PC-9 (cell line): Measurements from ENCODE around the gene RAP1B. TPM values are rescaled to one million over a fixed set of nuclear protein-coding genes. Genes with fewer than 3 reads are reported as not detected.

ENCODE experiments used
- BruUV-seq: library from RNA; stranded (reverse); fragments of 400-500 nt; replicated peaks from 2 replicates; lab custom pipeline; 2021; lab: Mats Ljungman, UMichigan
- CTCF ChIA-PET: fragments of 300-600 bp; sonication (Branson Sonifier 250); formaldehyde crosslinking; loops from one replicate; lab custom pipeline; 2022; ENCODE audit warnings: antibody characterized with exemption; lab: Charles Lee
- POLR2A ChIA-PET: fragments of 300-600 bp; sonication (Branson Sonifier 250); formaldehyde crosslinking; loops from one replicate; lab custom pipeline; 2022; ENCODE audit warnings: antibody characterized with exemption; ENCODE audit not compliant: unreplicated experiment; lab: Charles Lee
- DNase-seq, 2 experiments: peaks; one replicate each; pipeline versions ENCODE4 v3.0.0 to v3.0.0-alpha.2; 2015 to 2022; ENCODE audit warnings: mixed read lengths in 1 of 2
- H2AFZ ChIP-seq: fragments of 200-600 bp; sonication (generic); 2 replicates; pipeline ENCODE4 v1.8.1; 2017; ENCODE audit warnings: antibody characterized with exemption
- H3F3A ChIP-seq: fragments of 200-600 bp; sonication (generic); 2 replicates; pipeline ENCODE4 v1.8.1; 2017; ENCODE audit warnings: antibody characterized with exemption, mild to moderate bottlenecking, low read depth; ENCODE audit not compliant: insufficient read depth
- H3K27ac ChIP-seq: fragments of 200-600 bp; sonication (generic); 2 replicates; pipeline ENCODE4 v1.6.1; 2016; ENCODE audit warnings: mixed run types
- H3K27me3 ChIP-seq: fragments of 200-600 bp; sonication (generic); 2 replicates; pipeline ENCODE4 v1.6.1; 2016; ENCODE audit warnings: low read depth, mixed run types; ENCODE audit not compliant: insufficient read depth
- H3K36me3 ChIP-seq: fragments of 200-600 bp; sonication (generic); 2 replicates; pipeline ENCODE4 v1.6.1; 2016; ENCODE audit warnings: low read depth, mixed run types
- H3K4me1 ChIP-seq: fragments of 200-600 bp; sonication (generic); replicated peaks from 2 replicates; pipeline ENCODE4 v1.6.1; 2016; ENCODE audit warnings: mixed run types; ENCODE audit not compliant: insufficient read depth
- H3K4me2 ChIP-seq: fragments of 200-600 bp; sonication (generic); 2 replicates; pipeline ENCODE4 v1.6.1; 2017; ENCODE audit warnings: mixed run types
- H3K4me3 ChIP-seq: fragments of 200-600 bp; sonication (generic); 2 replicates; pipeline ENCODE4 v1.6.1; 2016; ENCODE audit warnings: mixed run types
- H3K79me2 ChIP-seq: fragments of 200-600 bp; sonication (generic); 2 replicates; pipeline ENCODE4 v1.6.1; 2017; ENCODE audit warnings: low read depth, mixed run types
- H3K9me2 ChIP-seq: fragments of 200-600 bp; sonication (generic); 2 replicates; pipeline ENCODE4 v1.8.1; 2017; ENCODE audit warnings: mild to moderate bottlenecking; ENCODE audit not compliant: insufficient read depth
- H3K9me3 ChIP-seq: fragments of 200-600 bp; sonication (generic); 2 replicates; pipeline ENCODE4 v1.8.1; 2016; ENCODE audit warnings: low read depth; ENCODE audit not compliant: insufficient read depth
- H4K20me1 ChIP-seq: fragments of 200-600 bp; sonication (generic); 2 replicates; pipeline ENCODE4 v1.8.1; 2017; ENCODE audit not compliant: insufficient read depth
- EZH2 ChIP-seq: fragments of 200-600 bp; sonication (generic); IDR thresholded peaks from 2 replicates; pipeline ENCODE4 v1.8.0; 2017; ENCODE audit warnings: antibody characterized with exemption, low read depth
- intact Hi-C: fragments of 100-400 bp; cut with micrococcal nuclease; formaldehyde crosslinking; loops from one replicate; pipeline ENCODE4 v1.10.0; 2022; ENCODE audit not compliant: unreplicated experiment
- total RNA-seq: library from RNA; stranded (reverse); gene quantifications from 2 replicates; pipeline ENCODE4 v1.2.3, GENCODE V29; 2021
- TF ChIP-seq, protein P1 (sequence below): fragments of 200-600 bp; sonication (generic); conservative IDR thresholded peaks from 2 replicates; pipeline ENCODE4 v1.6.1; 2017; ENCODE audit warnings: mixed run types, antibody characterized with exemption, mild to moderate bottlenecking, moderate library complexity

Gene RAP1B
- total RNA-seq, 1 experiment from 2014 or later, result 89.7 TPM

DNA sequence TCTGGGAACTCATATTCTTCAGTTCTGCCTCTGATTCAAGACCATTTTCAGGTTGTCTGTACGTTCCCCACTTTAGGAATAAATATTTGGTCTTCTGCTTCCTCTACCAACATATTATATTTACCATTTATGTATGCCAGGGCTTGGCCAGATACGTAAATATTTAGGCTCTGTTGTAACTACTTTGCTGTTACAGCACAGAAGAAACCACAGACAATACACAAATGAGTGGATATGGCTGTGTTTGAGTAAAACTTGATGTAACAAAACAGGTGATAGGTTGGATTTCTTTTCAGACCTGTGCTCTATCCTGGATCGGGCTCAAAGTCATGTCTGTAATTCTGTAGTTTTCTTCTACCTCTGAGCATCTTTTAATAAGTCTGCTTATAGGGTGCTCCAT, 37.5 kb downstream of the RAP1B start:
- no peak overlapping the region for H3K4me2 ChIP-seq
- H3K4me3 ChIP-seq, result no peak overlapping the region
- H3K9me3 ChIP-seq, result no peaks in the 10 kb centered on the region
- ChIA-PET POLR2A (no interaction called here), CTCF (no interaction called here)
- peaks cover 16% of the 10 kb centered on the region for H3K79me2 ChIP-seq
- peaks cover 4% of the 10 kb centered on the region; the same call in 1 of the 2 replicates for H3F3A ChIP-seq
- TF ChIP-seq EZH2, result no peak
- TF ChIP-seq, protein P1, sequence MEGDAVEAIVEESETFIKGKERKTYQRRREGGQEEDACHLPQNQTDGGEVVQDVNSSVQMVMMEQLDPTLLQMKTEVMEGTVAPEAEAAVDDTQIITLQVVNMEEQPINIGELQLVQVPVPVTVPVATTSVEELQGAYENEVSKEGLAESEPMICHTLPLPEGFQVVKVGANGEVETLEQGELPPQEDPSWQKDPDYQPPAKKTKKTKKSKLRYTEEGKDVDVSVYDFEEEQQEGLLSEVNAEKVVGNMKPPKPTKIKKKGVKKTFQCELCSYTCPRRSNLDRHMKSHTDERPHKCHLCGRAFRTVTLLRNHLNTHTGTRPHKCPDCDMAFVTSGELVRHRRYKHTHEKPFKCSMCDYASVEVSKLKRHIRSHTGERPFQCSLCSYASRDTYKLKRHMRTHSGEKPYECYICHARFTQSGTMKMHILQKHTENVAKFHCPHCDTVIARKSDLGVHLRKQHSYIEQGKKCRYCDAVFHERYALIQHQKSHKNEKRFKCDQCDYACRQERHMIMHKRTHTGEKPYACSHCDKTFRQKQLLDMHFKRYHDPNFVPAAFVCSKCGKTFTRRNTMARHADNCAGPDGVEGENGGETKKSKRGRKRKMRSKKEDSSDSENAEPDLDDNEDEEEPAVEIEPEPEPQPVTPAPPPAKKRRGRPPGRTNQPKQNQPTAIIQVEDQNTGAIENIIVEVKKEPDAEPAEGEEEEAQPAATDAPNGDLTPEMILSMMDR, result no peak
- H3K9me2 ChIP-seq, result no peaks in the 10 kb centered on the region
- H3K36me3 ChIP-seq, result 0 out of 2 replicates have a peak, but pooled peaks cover 15% of the 10 kb centered on the region
- no TSS peak for BruUV-seq
- no peak overlapping the region for H2AFZ ChIP-seq
- no peak overlapping the region for H3K27ac ChIP-seq
- no peak for DNase-seq
- H3K27me3 ChIP-seq, result no peaks in the 10 kb centered on the region
- H4K20me1 ChIP-seq, result peaks cover 37% of the 10 kb centered on the region
- no peaks in the 10 kb centered on the region for H3K4me1 ChIP-seq
- intact Hi-C loops, result no loop called here

DNA sequence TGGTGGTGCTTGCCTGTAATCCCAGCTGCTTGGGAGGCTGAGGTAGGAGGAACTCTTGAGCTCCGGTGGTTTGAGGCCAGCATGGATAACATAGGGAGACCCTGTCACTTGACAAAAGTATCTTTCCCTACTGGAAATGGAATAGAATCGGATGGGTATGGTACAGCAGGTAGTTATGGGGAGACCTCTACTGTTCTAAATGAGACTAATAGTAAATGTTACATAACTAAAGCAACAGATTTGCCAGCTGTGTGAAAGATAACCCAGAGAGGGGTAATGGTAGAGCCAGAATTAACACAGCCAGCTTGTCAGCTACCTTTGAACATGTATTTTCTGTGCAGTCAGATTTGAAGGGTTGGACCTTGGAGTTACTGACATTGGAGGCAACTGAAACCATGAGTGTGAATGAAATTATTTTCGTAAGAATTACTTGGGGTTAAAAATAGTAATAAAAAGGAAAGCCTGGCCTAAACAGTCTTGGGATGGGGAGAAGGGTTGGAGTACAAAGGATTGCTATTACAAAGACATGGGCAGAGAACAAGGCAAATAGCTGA, 54.4 kb downstream of the RAP1B start:
- CTCF ChIA-PET, result no interaction called here
- POLR2A ChIA-PET, result interaction anchor here (0.6 kb wide), 1 partner anchor 15 kb away, joined by 4 read pairs; no protein-coding TSS in a partner anchor
- Histone ChIP-seq H3K27ac (no peak overlapping the region), H3K9me2 (no peaks in the 10 kb centered on the region), H3K4me3 (no peak overlapping the region), H4K20me1 (no peaks in the 10 kb centered on the region), H3K27me3 (no peaks in the 10 kb centered on the region), H3K9me3 (no peaks in the 10 kb centered on the region), H3F3A (peaks cover 11% of the 10 kb centered on the region; the same call in 1 of the 2 replicates), H3K4me1 (no peaks in the 10 kb centered on the region), H3K79me2 (no peaks in the 10 kb centered on the region), H2AFZ (no peak overlapping the region), H3K36me3 (no peaks in the 10 kb centered on the region), H3K4me2 (no peak overlapping the region)
- DNase-seq, result no peak
- no TSS peak for BruUV-seq
- intact Hi-C loops, result loop anchor here (5.0 kb wide), 1 partner anchor 308 kb away; no protein-coding TSS in a partner anchor
- no peak for TF ChIP-seq EZH2
- TF ChIP-seq, protein P1, result 0 out of 2 replicates have a peak, but pooled peaks have one; percentile 18

DNA sequence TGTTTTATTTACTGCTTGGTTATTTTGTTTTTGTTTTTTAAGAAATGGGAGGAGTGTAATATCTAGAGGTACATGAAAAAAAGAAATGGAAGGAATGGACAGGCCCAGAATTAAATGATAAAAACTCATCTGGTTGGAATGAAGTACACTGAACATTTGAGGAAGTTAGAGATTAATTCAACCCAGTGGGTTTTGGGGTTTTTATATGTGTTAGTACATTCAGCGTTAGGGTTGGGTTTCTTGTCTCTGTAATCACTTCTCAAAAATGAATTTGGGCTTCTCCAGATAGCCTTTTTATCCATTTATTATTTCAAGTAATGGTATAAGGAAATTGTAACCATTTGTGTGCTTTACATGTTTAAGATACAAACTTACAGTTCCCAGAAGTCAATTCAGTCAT, 56.6 kb downstream of the RAP1B start:
- Histone ChIP-seq H3F3A (peaks cover 11% of the 10 kb centered on the region; the same call in 1 of the 2 replicates), H3K27ac (no peak overlapping the region), H3K9me2 (no peaks in the 10 kb centered on the region), H3K4me3 (no peak overlapping the region), H3K27me3 (no peaks in the 10 kb centered on the region), H3K4me1 (no peaks in the 10 kb centered on the region), H3K4me2 (no peak overlapping the region), H4K20me1 (no peaks in the 10 kb centered on the region), H3K9me3 (no peaks in the 10 kb centered on the region), H3K79me2 (no peaks in the 10 kb centered on the region), H2AFZ (no peak overlapping the region), H3K36me3 (no peaks in the 10 kb centered on the region)
- intact Hi-C loops, result loop anchor here (5.0 kb wide), 1 partner anchor 310 kb away; no protein-coding TSS in a partner anchor
- ChIA-PET CTCF (no interaction called here), POLR2A (interaction anchor here (0.6 kb wide), 1 partner anchor 486 kb away, joined by 4 read pairs; no protein-coding TSS in a partner anchor)
- no TSS peak for BruUV-seq
- TF ChIP-seq, protein P1, result no peak
- no peak for TF ChIP-seq EZH2
- DNase-seq, result no peak
